GM18508 (cell line): ENCODE data around the gene ADAT2.
"Not testable (repeated sequence)": the region's sequence is repeated elsewhere in the genome, so short reads cannot be mapped to it uniquely, and the experiment has no call there.

Source experiments
- ATAC-seq: cut with Tn5 transposase; IDR thresholded peaks from one replicate; pipeline ENCODE4 v1.9.1; 2021; ENCODE audit warnings: moderate number of reproducible peaks; ENCODE audit not compliant: insufficient read depth, unreplicated experiment

ADAT2 gene

DNA sequence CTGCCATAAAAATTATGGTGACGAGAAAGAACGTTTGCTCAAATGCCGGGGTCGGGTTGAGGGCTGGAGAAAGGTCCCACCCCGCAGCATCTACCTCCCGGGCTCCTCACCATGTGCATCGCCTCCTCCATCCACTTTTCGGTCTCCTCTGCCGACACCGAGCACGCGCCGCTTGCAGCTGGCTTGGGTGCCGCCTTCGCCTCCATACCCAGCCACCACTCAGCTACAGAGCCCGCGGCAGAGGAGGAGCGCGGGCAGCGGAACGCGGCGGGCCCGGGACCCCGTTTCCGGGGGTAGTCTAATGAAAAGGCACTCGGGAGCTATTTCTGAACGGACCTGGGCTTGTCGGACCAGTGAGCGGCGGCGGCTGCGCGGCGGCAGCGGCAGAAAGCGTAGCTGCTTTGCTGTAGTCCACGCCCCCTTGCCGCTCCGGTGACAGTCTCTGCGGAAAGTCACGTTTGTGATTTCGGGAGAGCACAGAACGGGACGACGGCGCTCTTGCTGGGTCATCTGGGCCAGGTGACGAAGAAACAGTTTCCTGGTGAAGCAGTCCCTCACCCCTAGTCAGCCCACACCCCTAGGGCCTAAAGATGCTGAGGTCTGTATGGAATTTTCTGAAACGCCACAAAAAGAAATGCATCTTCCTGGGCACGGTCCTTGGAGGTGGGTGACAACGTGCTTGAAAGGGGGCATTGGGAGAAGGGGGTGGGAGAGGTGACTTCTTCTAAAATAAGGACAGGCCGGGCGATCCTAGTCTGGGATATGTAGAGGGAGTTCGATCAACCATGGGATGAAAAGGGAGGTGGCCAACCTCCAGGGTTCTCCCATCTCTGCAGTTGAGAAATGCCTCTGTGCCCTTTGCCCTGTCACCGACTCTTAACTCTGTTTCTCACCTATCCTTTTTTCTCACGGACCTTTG, at the start of gene ADAT2, which contains the start of gene PEX3:
ADAT2 (minus strand) TSS at position 243 of the 919 bp plus-strand sequence; CDS start at position 206, 37 bp downstream.
PEX3 (plus strand) TSS at position 353 of the 919 bp plus-strand sequence; CDS start at position 591, 238 bp downstream.
- ATAC-seq = peak; percentile 94

DNA sequence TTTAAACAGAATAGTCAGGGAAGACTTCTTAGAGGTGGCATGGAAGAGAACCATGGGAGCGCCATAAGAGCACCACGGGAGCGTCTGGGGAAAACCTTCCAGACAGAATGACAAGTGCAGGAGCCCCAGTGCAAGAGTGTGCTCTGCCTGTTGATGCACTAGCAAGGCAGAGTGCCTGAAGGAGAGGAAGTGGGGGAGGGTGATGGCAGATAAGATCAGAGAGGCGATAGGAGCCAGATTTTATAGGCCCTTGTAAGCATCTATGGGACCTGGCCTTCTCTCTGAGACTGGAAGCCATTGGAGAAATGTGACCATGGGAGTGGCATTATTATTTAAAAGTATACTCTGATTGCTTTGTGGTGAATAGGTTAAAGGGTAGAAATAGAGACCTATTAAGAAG, 47.9 kb upstream of the ADAT2 start:
- no peak for ATAC-seq

DNA sequence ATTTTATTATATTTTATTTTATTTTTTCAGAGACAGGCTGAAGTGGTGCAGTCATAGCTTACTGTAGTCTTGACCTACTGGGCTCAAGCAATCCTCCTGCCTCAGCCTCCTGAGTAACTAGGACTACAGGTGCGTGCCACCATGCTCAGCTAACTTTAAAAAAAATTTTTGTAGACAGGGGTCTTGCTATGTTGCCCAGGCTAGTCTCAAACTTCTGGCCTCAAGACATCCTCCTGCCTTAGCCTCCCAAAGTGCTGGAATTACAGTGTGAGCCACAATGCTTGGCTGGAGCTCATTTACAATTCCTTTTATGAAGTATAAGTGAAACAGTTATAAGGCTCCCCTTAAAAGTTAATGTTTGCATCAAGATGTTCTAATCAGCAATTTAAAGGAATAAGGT, 46.5 kb upstream of the ADAT2 start:
- no peak for ATAC-seq

GRCh38 chr6:143490775-143491174, 40.3 kb upstream of the ADAT2 start:
- ATAC-seq = no peak

DNA sequence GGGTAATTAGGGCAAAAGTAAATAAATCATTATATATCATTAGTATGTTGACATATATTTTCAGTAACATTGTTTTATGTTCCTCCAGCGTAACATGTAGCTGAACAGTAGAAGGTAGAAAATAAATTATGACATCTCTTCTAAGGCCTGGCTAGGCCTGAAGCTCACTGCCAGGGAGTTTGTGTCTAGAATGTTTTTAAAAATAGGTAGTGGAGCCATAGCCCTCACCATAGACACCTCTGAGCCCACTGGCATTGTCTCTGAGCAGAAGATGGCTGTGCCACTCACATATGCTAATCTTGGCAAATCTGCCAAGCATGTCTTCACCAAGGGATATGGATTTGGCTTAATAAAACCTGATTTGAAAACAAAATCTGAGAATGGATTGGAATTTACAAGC, 39.7 kb upstream of the ADAT2 start:
- no peak for ATAC-seq

DNA sequence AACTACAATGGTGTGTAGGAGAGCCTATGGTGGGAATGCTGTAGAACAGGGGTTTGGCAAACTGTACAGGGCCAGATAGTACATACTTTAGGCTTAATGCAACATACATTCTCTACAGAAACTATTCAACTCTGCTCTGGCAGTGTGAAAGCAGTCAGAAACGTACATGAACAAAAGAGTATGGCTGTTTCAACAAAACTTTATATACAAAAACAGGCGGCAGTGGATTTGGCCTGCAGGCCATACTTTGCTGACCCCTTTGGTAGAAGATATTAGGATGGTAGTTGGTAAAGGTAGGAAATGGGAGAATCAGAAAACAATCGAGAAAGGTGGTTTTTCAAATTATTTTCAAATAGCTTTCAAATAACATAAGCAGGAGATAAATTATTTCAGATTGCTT, 36.3 kb upstream of the ADAT2 start:
- ATAC-seq = no peak

- ATAC-seq = no peak
These were observed 35.5 kb upstream of the ADAT2 start for GRCh38 chr6:143485967-143486366.

DNA sequence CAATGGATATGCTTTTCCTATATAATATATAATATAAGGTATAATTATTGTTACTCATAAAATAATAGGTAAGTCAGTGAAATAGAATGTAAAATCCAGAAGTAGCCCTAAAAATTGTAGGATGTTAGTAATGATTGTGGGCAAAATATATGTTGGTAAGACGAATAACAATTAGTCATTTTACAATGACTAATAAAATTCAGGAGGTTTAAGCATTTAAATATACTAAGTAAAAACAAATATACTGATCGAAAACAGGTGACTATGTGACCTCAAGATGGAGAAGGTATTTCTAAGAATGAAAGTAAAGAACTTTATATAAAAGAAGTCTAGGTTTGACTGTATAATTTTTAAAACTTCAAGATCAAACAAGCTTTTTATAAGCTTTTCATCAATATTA, 32.1 kb upstream of the ADAT2 start:
- no peak for ATAC-seq

GRCh38 chr6:143478479-143479062, 28.1 kb upstream of the ADAT2 start:
- no peak for ATAC-seq

DNA sequence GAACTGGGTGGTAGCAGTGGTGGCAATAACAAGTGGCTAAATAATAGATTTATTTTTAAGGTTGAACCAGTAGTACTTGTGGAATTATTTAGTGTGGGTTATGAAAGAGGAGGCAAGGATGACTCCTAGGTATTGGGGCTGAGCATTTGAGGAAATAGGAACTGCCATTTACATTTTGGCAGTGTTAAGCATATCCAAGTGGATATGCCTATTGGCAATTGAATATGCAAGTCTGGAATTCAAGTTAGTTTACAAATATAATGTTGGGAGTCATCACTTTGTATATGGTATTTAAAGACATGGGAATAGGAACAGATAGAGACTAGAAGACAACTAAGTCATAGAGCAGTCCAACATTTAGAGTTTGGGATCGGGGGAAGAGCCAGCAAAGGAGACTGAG, 26.1 kb upstream of the ADAT2 start:
- no peak for ATAC-seq

DNA sequence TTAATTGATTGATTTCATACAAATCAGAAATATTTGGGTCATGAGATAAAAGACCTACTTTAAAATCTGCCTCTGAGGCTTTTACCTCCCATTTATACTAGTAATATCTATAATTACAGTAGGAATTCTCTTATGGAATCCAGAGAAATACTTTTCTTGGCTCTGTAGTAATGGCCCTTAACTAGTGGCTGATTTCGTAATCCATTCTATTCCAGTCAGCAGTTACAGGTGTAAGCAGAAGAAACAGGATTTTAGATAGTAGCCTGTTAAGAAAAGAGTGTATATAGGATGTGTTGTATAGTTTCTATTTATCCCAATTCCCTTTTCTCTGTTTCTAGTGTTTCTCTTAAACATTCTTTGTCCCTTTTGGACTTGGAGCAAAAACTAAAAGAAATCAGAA, 21.3 kb upstream of the ADAT2 start:
- ATAC-seq = no peak

DNA sequence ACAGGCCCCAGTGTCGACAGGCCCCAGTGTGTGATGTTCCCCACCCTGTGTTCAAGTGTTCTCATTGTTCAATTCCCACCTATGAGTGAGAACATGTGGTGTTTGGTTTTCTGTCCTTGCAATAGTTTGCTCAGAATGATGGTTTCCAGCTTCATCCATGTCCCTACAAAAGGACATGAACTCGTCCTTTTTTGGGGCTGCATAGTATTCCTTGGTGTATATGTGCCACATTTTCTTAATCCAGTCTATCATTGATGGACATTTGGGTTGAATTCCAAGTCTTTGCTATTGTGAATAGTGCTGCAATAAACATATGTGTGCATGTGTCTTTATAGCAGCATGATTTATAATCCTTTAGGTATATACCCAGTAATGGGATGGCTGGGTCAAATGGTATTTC, 18.3 kb upstream of the ADAT2 start:
- ATAC-seq = not testable (repeated sequence)

DNA sequence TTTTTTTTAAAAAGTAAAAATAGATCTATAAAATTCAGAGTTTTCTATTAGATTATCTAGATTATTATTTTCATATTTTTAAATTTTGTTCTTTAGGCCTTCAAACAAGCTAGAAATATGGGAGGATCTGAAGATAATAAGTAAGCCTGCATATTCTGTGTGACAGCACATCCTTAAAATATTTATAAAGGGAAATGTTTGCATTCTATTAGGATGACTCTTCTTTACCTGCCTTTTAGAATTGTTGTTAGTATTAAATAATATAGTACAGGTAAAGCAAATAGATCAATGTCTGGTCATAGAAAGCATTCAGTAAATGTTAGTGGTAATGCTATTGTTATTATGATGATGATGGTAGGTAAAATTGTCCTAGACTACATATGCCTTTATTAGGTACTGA, 17.5 kb upstream of the ADAT2 start:
- ATAC-seq = no peak

- ATAC-seq = no peak
These were observed 15.1 kb upstream of the ADAT2 start for GRCh38 chr6:143465546-143465945.

GRCh38 chr6:143457563-143458359, 7.3 kb upstream of the ADAT2 start:
- ATAC-seq = no peak

GRCh38 chr6:143451531-143451930, 1.0 kb upstream of the ADAT2 start:
- ATAC-seq = no peak

- no peak for ATAC-seq
These were observed 612 bp downstream of the ADAT2 start for GRCh38 chr6:143449714-143450452.

DNA sequence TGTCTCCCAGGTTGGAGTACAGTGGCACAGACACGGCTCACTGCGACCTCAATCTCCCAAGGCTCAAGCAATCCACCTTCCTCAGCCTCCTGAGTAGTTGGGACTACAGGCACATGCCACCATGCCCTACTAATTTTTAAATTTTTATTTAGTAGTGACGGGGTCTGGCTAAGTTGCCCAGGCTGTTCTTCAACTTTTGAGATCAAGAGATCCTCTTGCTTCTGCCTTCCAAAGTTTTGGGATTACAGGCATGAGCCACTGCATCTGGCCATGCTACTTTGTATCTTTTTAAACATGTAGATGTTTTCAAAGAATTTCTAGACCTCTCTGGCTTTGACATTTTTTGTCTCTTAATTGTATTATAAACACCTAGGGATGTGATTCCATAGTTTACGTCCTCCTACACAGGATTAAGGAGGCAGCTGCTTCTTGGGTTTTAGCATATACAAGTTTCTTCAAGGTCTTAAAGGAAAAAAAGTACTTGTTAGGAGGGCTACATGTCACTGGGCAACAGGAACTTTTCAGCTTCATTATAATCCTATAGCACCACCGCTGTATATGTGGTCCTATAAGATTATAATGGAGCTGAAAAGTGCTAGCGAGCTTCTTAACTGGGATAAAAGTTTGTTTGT, 1.3 kb downstream of the ADAT2 start:
- ATAC-seq = no peak

DNA sequence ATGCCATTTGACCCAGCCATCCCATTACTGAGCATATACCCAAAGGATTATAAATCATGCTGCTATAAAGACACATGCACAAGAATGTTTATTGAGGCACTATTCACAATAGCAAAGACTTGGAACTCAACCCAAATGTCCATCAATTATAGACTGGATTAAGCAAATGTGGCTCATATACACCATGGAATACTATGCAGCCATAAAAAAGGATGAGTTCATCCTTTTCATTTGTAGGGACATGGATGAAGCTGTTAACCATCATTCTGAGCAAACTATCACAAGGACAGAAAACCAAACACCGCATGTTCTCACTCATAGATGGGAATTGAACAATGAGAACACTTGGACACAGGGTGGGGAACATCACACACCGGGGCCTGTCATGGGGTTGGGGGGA, 2.6 kb downstream of the ADAT2 start:
- not testable (repeated sequence) for ATAC-seq

DNA sequence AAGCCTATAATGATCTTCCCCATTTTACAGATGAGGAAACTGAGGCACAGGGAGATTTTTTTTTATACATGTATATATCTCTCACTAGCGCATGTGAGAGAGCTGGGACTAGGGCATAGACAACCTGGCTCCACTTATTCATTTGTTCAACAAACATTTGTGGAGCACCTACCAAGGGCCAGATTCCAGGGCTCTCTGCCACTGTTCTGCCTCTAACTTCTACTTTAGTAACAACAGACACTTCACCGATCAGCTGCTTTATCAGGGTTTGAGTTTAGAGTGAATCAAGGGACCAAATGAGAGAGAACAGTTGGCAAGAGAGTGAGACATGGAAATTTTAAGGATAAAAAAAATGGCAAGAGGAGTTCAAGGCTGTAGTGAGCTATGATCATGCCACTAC, 7.4 kb downstream of the ADAT2 start:
- ATAC-seq = no peak
